B cell (primary cell): ENCODE results near the gene VPS45.

Experiments
- EZH2 ChIP-seq: IDR thresholded peaks from 2 replicates; pipeline ENCODE4 v1.6.1; 2012; ENCODE audit warnings: borderline replicate concordance, low read depth, mild to moderate bottlenecking, moderate library complexity, low read length; ENCODE audit not compliant: insufficient read depth, poor library complexity, severe bottlenecking
- TF ChIP-seq, protein P1 (sequence below): fragments of 200-600 bp; IDR thresholded peaks from one replicate; pipeline ENCODE4 v1.8.0; 2022; ENCODE audit warnings: antibody characterized with exemption, mild to moderate bottlenecking

DNA sequence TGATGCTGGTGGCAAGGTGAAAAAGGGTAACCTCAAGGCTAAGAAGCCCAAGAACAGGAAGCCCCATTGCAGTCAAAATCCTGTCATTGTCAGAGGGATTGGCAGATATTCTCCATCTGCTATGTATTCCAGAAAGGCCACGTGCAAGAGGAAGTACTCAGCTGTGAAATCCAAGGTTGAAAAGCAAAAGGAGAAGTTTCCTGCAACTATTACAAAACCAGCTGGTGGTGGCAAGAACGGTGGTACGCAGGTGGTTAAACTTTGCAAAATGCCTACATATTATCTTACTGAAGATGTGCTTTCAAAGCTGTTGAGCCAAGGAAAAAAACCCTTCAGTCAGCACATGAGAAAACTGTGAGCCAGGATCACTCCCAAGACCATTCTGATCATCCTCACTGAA is 13.7 kb upstream of the VPS45 start:
- TF ChIP-seq, protein P1, sequence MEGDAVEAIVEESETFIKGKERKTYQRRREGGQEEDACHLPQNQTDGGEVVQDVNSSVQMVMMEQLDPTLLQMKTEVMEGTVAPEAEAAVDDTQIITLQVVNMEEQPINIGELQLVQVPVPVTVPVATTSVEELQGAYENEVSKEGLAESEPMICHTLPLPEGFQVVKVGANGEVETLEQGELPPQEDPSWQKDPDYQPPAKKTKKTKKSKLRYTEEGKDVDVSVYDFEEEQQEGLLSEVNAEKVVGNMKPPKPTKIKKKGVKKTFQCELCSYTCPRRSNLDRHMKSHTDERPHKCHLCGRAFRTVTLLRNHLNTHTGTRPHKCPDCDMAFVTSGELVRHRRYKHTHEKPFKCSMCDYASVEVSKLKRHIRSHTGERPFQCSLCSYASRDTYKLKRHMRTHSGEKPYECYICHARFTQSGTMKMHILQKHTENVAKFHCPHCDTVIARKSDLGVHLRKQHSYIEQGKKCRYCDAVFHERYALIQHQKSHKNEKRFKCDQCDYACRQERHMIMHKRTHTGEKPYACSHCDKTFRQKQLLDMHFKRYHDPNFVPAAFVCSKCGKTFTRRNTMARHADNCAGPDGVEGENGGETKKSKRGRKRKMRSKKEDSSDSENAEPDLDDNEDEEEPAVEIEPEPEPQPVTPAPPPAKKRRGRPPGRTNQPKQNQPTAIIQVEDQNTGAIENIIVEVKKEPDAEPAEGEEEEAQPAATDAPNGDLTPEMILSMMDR: no peak
- TF ChIP-seq EZH2: no peak
